Measurements from ENCODE around the gene CXCL12. TPM values are rescaled to one million over a fixed set of nuclear protein-coding genes. Genes with fewer than 3 reads are reported as not detected.

CXCL12 gene
- total RNA-seq, 1 donor from 2014 or later, result 23.7 TPM

GRCh38 chr10:44333511-44333910 is 51.4 kb downstream of the CXCL12 start:
- H3K4me3 ChIP-seq (ENCODE audit: insufficient read depth, low read depth, low read length), result no peak overlapping the region
- Mint-ChIP-seq H3K4me3 (ENCODE audit: unreplicated experiment) (no peak overlapping the region), H3K4me1 (ENCODE audit: low read depth, unreplicated experiment) (peaks cover 7% of the 10 kb centered on the region), H3K9me3 (ENCODE audit: unreplicated experiment) (peaks cover 2% of the 10 kb centered on the region), H3K27ac (ENCODE audit: unreplicated experiment) (no peak overlapping the region), H3K27me3 (ENCODE audit: low read depth, unreplicated experiment) (peaks cover 22% of the 10 kb centered on the region), H3K36me3 (ENCODE audit: low read depth, unreplicated experiment) (no peaks in the 10 kb centered on the region)
- H3K27ac ChIP-seq (ENCODE audit: low read depth, low read length), result no peak overlapping the region
- no peaks in the 10 kb centered on the region for H3K27me3 ChIP-seq (ENCODE audit: insufficient read depth, low read length)
- no peaks in the 10 kb centered on the region for H3K9me3 ChIP-seq (ENCODE audit: insufficient read depth, low read depth, low read length)
- H3K36me3 ChIP-seq (ENCODE audit: insufficient read depth, low read length), result no peaks in the 10 kb centered on the region
- H3K4me1 ChIP-seq (ENCODE audit: insufficient read depth, low read length), result peaks cover 13% of the 10 kb centered on the region
- TF ChIP-seq CTCF (IDR thresholded peaks at IDR 0.05; ENCODE audit: insufficient read depth, low read depth, low read length) (no peak), EZH2 (IDR thresholded peaks at IDR 0.05; ENCODE audit: insufficient read depth, low read length) (no peak)
- no peaks in the 10 kb centered on the region for H3K79me2 ChIP-seq (ENCODE audit: insufficient read depth, low read length)
- no peak overlapping the region for H3K9ac ChIP-seq (ENCODE audit: low read length)
- H2AFZ ChIP-seq (ENCODE audit: low read depth, low read length), result no peak overlapping the region
- H4K20me1 ChIP-seq (ENCODE audit: insufficient read depth, low read length), result no peaks in the 10 kb centered on the region
- DNase-seq (ENCODE audit: low read depth), result no peak
- no peak overlapping the region for H3K4me2 ChIP-seq (ENCODE audit: low read length)
- FAIRE-seq, result no peak

- Histone ChIP-seq H2AFZ (ENCODE audit: low read depth, low read length) (no peak overlapping the region), H3K4me1 (ENCODE audit: insufficient read depth, low read length) (peaks cover 13% of the 10 kb centered on the region), H3K27me3 (ENCODE audit: insufficient read depth, low read length) (no peaks in the 10 kb centered on the region), H3K4me2 (ENCODE audit: low read length) (no peak overlapping the region), H4K20me1 (ENCODE audit: insufficient read depth, low read length) (no peaks in the 10 kb centered on the region), H3K36me3 (ENCODE audit: insufficient read depth, low read length) (no peaks in the 10 kb centered on the region), H3K4me3 (ENCODE audit: insufficient read depth, low read depth, low read length) (no peak overlapping the region), H3K9ac (ENCODE audit: low read length) (no peak overlapping the region), H3K79me2 (ENCODE audit: insufficient read depth, low read length) (no peaks in the 10 kb centered on the region), H3K27ac (ENCODE audit: low read depth, low read length) (no peak overlapping the region), H3K9me3 (ENCODE audit: insufficient read depth, low read depth, low read length) (no peaks in the 10 kb centered on the region)
- no peaks in the 10 kb centered on the region for H3K36me3 Mint-ChIP-seq (ENCODE audit: low read depth, unreplicated experiment)
- H3K4me1 Mint-ChIP-seq (ENCODE audit: low read depth, unreplicated experiment), result peaks cover 7% of the 10 kb centered on the region
- no peaks in the 10 kb centered on the region for H3K9me3 Mint-ChIP-seq (ENCODE audit: unreplicated experiment)
- no peak for FAIRE-seq
- H3K27ac Mint-ChIP-seq (ENCODE audit: unreplicated experiment), result no peak overlapping the region
- no peak for TF ChIP-seq EZH2 (IDR thresholded peaks at IDR 0.05; ENCODE audit: insufficient read depth, low read length)
- no peak for TF ChIP-seq CTCF (IDR thresholded peaks at IDR 0.05; ENCODE audit: insufficient read depth, low read depth, low read length)
- no peak overlapping the region for H3K4me3 Mint-ChIP-seq (ENCODE audit: unreplicated experiment)
- no peak for DNase-seq (ENCODE audit: low read depth)
- H3K27me3 Mint-ChIP-seq (ENCODE audit: low read depth, unreplicated experiment), result peaks cover 20% of the 10 kb centered on the region
Observed at GRCh38 chr10:44332465-44332864, 52.4 kb downstream of the CXCL12 start.

- DNase-seq (ENCODE audit: low read depth), result no peak
- H3K27ac ChIP-seq (ENCODE audit: low read depth, low read length), result no peak overlapping the region
- peaks cover 16% of the 10 kb centered on the region for H3K27me3 Mint-ChIP-seq (ENCODE audit: low read depth, unreplicated experiment)
- H3K4me3 Mint-ChIP-seq (ENCODE audit: unreplicated experiment), result no peak overlapping the region
- H3K4me2 ChIP-seq (ENCODE audit: low read length), result no peak overlapping the region
- no peaks in the 10 kb centered on the region for H3K27me3 ChIP-seq (ENCODE audit: insufficient read depth, low read length)
- no peaks in the 10 kb centered on the region for H3K9me3 ChIP-seq (ENCODE audit: insufficient read depth, low read depth, low read length)
- TF ChIP-seq CTCF (IDR thresholded peaks at IDR 0.05; ENCODE audit: insufficient read depth, low read depth, low read length), result no peak
- peaks cover 13% of the 10 kb centered on the region for H3K4me1 ChIP-seq (ENCODE audit: insufficient read depth, low read length)
- no peak for FAIRE-seq
- no peaks in the 10 kb centered on the region for H4K20me1 ChIP-seq (ENCODE audit: insufficient read depth, low read length)
- H3K4me1 Mint-ChIP-seq (ENCODE audit: low read depth, unreplicated experiment), result peaks cover 11% of the 10 kb centered on the region
- peaks cover 2% of the 10 kb centered on the region for H3K9me3 Mint-ChIP-seq (ENCODE audit: unreplicated experiment)
- no peak overlapping the region for H3K27ac Mint-ChIP-seq (ENCODE audit: unreplicated experiment)
- no peak overlapping the region for H3K4me3 ChIP-seq (ENCODE audit: insufficient read depth, low read depth, low read length)
- H3K36me3 ChIP-seq (ENCODE audit: insufficient read depth, low read length), result no peaks in the 10 kb centered on the region
- H2AFZ ChIP-seq (ENCODE audit: low read depth, low read length), result no peak overlapping the region
- H3K79me2 ChIP-seq (ENCODE audit: insufficient read depth, low read length), result no peaks in the 10 kb centered on the region
- no peak overlapping the region for H3K9ac ChIP-seq (ENCODE audit: low read length)
- no peaks in the 10 kb centered on the region for H3K36me3 Mint-ChIP-seq (ENCODE audit: low read depth, unreplicated experiment)
Observed at GRCh38 chr10:44330431-44330830, 54.5 kb downstream of the CXCL12 start.
